NCI-H1048 (cell line): Measurements from ENCODE around the gene PITX2.

Experiments used
- DNase-seq: peaks from one replicate; lab custom pipeline; 2025; lab: John Stamatoyannopoulos, UW

PITX2 gene

DNA sequence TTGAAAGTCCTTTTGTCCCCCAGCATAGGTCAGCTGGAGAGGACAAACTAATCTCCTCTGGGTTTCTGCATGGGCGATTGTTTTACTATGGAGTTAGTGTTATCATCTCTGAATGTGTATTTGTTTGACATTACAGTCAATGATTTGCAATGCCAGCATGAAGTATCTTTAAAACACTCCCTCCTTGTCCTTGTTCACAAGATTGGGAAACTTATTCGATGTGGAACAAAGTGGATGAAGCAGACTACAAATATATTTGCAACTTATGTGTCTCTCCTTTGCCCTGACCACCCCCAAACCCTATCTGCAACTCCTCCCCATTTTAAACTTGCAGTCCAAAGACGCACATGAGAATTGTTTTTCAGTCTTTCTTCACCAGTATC, 1.5 kb upstream of the PITX2 start:
- DNase-seq: no peak

DNA sequence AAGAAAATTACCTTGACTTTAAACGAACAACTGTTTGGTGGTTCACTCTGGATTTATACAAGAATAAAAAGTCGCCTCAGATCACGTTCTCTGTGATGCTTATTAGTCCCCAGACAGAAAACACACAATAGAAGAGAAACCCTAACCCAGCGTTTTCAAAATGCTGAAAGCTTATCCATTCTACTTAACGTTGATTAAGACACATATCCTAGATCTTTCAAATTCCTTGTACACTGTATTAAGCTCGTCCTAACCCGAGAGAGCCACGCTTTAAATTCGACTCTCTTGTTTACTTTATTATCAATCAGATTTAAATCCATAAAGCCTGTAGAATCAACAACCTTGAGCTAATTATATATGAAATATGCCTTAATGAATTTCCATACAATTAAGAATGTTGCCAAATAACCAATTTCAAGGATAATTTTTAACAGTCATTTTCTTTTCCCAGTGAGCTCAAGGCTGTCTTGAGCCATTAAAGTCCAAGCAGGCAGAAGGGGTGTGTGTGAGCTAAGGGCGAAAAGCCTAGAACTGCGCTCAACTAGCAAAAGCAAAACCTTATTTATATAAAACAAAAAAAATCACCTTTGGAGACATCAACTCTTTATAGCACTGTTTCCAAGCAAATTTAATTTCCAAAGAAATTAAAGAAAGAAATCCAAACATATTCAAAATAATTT, 981 bp upstream of the PITX2 start:
- no peak for DNase-seq

DNA sequence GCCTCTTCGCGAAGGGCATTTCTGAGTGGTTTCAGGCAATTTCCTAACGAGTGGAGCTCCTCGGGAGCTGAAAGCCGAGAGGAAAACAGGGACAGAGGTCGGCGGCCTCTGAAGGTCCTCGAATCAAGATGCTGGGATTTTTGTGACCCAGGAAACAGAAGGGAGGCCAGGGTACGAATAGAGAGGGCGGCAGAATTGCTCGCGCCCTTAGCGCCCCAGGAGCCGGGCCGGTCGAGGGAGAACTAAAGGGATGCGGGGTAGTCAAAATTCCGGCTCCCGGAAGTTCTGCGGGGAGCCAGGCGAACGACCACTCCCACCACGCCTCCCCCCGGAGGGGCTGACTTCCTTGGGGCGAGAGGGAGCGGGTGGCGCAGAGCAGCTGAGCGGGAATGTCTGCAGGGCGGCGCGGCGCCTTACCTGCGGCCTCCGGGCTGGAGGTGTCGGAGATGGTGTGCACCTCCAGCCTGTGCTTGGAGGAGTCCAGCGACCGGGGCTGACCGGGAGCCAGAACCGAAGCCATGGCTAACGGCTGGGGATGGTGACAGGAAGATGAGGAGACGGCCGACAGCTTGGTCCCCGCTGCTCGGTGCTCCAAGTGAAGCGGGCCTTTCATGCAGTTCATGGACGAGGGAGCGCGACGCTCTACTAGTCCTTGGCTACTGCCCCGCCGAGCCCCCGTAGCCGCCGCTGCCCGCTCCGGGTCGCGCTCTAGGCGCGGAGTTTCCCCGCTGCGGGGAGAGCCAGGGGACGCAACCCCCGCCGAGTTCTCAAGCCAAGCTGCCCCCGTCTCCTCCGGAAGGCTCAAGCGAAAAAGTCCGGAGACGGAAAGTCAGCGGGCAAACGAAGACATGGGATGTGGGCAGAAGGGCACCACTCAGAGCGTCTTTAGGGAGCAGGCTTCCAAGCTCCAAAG, 782 bp downstream of the PITX2 start:
- DNase-seq: no peak

DNA sequence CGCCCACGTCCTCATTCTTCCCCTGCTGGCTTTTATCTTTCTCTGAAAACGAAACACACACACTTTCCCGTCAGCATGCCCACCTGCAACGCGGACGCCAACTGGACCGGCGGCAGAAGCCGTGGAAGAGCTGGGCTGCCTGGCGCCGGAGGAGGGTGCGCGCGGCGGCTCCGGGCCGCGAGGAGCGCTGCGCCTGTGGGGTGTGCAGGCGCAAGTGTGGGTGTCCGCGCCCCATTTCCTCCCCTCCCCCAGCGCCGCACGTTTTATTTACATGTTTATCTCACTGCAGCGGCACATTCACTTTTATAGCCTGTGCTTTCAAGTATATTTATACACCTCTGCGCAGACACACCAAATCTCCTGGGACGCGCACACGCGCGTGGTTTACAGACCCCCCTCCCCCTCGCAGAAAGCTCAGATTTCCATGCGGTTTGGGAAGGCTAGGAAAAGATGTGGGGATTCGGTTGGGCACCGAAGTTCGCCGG, 1.5 kb downstream of the PITX2 start:
- DNase-seq: no peak

DNA sequence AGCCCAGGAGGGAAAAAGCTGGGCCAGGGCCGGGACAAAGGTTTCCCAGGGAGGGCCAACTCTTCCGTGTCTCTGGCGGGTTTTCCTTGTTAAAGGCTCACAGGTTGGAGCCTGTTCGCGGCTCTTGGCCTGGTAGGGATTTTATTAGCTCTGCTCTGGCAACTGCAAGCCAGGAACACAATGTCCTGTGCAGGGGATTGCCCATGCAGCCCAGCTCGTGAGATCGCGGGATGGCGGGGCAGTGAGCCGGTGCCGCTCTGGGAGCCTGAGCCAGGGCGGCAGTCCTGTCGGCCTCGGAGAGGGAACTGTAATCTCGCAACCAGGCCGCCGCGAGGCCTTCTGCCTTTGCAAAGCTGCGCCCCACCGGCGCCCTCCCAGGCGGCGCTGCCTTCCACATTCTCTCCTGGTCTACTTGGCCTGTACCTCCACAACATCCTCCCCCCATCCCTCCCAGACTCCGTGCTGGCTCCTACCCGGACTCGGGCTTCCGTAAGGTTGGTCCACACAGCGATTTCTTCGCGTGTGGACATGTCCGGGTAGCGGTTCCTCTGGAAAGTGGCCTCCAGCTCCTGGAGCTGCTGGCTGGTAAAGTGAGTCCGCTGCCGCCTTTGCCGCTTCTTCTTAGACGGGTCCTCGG, 2.1 kb downstream of the PITX2 start:
- DNase-seq: no peak

DNA sequence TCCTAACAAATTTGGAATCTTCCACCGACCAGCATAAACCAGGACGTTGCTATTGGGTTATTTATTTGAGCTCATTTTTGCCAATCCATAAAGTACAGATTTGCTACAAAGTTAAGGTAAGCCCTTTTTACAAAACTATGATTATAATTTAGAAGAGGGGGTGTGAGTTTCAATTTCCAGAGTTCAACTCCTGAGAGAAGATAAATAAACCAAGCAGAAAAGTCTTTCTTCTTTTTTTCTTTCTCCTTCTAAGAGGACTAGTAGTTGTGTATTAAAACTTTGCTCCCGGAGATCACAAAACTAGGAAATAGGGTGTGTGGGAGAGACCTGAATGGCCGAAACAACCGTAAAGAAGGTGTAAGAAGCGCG, 2.6 kb downstream of the PITX2 start:
- DNase-seq: no peak

DNA sequence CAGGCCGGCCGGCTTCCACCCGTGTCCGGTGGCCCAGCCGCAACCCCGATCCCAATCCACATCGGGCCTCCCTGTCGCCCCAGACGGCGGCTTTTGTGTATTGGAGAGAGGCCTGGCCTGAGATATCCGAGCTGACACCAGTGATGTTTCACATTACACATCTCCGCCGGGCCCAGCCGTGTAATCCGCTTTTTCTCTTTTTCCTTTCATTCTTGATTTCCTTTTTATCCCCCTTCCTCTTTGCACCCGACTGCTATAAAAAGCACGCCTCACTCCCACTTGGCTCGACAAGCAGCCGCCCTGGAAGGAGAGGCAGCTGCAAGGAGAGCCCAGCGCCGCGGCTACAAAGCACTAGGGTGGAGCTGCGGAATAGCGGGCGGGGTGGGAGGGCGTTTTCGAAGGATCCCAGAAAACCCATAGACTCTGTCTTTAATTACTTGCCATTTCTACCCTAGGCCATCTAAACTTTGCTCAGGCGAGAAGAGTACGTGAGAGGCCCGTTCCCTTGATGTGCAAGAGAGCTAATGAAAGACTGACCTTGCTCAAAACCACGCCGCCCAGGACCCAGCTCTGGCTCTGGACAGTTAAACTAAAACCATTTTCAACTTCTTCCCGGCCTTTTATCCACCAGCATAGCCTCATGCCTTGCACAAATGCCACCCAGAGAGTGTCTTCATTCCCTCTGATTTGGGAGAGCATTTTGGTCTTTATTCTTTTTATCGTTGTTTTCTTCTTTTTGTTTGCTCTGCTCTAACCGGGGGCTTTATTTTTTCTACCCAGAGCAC, 3.2 kb downstream of the PITX2 start:
- peak; percentile 8 for DNase-seq

DNA sequence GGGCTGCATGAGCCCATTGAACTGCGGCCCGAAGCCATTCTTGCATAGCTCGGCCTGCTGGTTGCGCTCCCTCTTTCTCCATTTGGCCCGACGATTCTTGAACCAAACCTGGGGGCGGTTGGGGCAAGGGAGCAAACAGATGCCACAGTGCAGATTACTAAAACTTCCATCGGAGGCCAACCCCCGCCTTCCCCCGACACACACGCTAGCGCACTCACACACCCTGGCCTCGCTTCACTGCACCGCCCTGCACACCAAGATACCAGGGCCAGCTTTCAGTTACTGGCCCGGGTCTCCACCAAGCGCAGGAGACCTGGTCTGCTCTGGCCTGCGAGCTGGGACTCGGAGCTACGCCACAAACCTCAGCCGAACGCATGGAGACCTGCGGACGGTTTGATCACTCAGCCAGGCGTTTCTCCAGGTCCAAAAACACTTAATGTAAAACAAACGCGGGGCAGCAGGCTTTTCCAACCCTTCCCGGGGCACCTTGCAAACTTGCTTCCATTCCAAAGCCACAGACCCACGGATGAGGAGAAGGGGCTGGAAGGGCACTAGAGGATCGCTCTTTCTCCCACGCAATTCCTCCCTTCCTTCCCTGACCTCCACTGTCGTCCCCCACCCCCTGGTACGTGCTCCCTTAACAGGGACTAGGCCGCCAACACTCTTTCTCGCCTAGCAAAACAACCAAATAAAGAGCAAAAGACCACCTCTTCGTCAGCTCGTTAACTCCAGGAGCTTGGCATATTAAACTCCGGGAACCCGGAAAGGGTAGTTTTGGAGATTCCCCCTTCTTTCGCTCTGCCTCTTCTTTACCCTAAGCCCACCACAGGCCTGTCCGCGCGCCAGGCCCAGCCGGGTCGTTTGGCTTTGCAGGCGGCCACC, 4.1 kb downstream of the PITX2 start:
- no peak for DNase-seq

DNA sequence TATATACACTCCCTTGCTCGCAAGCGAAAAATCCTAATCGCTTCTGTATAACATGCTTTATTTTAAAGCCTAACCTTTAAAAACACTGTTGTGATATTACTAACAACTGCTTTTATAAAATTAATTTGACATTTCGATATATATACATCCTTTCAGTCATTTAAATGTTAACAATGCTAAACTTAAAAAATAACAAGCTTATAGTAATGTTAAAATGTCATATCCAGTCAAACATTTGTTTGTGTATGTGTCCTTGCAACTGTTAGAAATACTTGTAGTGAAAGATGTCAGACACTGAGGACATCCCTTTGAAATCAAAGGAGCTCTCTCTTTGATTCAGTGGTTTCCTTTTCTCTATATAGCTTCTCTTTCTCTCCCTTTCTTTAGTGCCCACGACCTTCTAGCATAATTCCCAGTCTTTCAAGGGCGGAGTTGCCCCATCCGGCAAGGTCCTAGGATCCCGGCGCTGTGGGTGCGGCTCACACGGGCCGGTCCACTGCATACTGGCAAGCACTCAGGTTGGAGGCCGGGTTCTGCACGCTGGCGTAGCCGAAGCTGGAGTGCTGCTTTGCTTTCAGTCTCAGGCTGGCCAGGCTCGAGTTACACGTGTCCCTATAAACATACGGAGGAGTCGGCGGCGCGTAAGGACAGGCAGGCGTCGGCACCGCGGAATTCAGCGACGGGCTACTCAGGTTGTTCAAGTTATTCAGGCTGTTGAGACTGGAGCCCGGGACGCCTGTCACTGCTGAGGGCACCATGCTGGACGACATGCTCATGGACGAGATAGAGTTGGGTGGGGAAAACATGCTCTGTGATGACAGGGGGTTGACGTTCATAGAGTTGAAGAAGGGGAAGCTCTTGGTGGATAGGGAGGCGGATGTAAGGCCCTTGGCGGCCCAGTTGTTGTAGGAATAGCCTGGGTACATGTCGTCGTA, 5.0 kb downstream of the PITX2 start:
- peak; percentile 38 for DNase-seq

DNA sequence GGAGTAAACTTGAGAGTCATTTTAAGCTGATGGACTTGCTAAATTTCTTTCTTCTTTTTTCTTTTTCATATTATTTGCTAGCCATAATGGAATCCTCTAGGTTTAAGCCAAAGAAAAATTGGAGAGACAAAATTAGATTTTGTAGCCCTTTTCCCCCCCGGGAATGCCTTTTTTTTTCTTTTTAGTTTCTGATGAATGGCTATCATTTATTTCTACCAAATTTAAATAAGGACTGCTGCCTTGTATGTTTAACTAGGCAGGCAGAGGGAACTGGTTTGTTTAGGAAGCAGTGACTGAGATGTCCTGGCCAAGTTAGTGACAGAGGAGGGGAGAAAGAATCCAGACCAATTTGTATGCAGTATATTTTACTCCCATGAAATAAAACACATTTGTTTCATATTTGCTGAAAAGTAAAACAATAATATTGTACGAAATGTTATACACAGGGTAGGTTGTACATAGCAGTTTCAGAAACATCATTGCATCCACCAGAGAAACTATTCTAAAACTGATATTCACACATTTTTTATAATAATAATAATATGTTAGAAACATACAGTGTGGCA, 5.7 kb downstream of the PITX2 start:
- no peak for DNase-seq

DNA sequence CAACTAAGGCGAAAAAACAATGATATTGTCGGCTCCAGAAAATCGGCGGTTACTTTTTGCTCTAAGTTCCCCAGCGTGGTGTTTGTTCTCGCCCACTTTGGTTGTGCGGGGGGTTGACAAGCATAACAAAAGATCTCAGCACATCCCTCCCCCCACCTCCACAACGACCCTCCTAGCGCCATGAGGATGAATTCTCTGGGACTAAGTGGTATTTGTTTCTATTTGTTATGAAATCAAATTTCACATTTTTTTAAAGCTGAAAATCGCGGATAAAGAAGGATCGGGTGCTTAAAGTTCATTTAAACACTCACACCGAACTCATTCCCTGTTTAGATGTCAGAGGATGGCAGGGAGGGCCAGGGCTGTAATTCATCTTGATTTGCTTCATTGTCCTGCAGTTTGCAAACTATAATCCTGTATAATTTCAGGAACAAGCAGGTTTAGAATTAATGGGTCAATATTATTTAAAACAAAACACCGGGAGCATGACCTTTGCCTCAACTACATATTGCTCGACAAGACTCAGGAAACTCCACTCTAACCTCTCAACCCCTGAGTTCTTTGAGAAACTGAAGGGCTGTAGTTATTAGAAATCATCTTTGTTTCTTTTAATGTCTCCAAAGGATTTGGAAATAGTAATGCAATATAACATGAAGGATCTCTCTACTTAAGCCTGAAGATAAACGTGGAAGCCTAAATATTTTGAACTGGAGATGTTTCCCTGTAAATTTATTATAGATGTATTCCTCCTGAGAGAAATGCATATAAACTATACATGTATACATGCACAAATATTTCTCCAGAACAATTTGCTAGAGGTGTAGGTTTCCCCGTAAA, 6.4 kb downstream of the PITX2 start:
- DNase-seq: no peak

DNA sequence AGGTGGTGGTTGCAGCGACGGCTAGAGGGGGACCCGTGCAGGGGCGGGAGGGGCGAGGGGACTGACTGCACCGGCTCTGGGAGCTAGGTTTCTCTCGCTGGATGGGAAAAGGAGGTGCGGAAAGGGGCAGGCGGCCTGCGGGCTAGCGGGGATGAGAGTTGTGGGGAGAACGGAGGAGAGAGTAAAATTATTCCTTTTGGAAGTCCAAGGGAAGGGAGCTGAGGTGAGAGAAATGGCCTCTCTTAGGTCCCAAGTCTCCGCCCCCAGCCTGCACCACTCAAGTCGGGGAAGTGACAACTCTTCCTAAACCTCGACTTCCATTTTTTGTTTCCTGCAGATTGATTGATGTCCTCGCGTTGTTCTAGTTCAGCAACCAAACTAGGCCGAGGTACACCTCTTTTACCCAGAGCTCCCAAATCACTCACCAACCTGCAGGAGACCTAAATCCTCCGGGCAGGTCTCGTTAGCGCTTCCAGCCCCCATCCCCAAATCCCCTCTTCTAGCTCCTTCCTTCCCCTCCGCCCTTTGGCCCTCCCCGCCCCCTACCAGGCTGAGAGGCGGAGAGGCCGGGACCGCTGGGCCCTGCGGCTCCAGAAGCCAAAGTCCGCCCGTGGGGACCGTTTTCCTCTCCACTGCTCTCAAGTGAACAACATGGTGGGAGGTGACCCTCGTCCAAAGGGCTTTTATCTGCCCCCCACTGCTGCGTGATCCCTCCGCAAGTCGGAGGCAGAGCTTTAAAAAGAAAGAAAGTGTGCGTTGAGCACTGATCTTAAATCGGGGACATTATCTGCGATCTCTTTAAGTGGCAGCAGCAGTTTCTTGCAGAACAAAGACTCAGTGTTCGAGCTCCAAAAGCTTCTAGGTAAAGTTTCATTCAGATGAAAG, 7.3 kb downstream of the PITX2 start:
- no peak for DNase-seq

DNA sequence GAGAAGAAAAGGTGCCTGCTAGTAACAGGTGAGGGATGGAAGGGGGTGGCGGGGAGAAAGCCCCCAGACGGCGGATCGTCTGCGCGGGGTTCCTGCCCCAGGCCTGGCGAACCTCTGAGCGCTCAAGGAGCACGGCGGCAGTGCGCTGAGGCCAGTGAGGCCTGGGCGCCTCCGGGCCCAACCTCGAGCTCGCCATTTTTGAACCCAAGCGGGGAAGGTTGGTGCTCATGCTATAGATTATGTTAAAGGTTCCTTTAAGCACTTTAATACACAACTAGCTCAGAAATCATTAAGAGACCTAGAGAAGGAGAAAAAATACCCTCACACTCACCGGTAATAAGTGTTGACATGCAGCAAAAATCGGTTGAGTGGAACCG, 7.9 kb downstream of the PITX2 start:
- no peak for DNase-seq

DNA sequence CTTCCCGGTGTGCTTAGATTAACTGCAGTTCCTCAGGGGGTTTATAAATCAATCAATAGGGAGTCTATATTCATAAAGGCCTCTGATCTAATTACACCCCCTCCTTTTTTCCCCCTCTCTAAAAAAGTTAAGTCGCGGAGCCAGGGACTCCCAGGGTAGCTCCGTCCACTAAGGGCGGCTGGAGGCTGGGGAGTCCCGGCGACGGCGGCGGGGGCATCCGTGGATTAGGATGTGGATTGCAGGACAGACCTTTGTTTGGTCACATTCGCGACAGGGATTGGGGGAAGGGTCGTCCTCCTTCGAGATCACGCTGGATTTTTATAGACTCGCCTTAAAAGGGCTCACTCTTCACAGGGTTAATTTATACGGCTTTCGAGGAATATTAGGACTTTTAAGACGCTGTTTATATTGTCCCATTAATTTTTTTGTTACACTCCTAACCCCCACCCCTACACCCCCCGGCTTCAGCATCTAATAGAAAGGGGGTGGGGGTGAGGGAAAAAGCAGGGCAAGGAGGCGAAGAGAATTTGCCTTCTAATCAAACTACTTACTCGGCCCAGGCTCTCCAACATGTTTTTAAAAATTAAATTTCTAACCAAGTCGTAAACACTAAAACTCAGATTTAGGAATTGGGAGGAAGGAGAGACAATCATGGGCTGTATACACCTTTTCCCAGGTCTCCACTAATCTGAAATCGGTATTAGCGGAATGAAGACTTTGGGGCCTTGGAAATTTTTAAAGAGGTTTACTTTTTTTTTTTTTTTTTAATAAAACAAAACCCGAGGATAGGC, 8.5 kb downstream of the PITX2 start:
- no peak for DNase-seq

DNA sequence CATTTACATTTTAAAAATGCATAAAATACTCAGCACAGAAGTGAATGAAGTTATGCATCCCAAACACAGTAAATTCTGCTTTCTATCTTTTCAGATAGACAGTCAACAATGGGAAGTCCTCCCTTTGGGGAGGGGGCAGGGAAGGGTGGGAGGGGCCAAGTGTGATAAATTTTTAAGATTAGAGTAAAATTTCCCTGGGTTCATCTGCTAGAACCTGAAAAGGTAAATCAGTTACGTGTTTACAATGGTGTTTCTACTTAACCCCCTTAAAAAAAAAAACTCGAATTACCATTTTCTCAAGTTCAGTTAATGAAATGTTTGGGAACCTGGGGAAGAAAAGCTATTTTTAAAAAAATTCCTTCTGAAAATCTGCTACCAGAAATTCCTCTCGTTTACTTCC, 9.1 kb downstream of the PITX2 start:
- no peak for DNase-seq

DNA sequence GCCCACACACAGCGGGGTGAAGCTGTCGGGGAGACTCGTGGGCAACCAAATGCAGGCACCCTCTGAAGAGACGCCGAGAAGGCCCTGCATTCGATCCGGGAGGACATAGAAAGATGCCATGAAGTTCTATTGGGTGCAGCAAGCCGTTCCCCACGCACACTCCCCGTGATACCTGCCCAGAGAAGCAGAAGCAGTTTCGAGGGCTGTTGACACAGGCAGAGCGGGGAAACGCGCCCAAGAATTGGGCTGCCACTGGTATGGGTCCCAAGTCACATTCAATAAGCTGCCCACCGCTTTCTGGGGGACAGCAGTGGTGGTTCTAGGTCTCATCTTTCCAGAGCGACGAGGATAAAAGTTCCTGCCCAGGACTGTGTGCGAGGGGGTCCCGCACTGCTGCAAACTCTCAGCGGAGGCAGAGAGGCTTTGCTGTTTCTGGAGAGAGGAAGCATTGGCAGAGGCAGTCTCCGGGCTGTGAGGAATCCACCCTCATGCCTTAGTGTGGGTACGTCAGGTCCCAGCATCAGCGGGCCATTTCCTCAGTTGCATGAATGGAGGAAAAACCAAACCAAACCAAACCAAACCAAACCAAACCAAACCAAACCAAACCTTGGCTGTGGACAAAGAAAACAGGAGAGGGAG, 10.1 kb downstream of the PITX2 start:
- no peak for DNase-seq
